Body of pancreas (tissue), 4 donors: ENCODE results near the gene DOCK3. TPM values are rescaled to one million over a fixed set of nuclear protein-coding genes. Genes with fewer than 3 reads are reported as not detected.
"Not testable (repeated sequence)": the region's sequence is repeated elsewhere in the genome, so short reads cannot be mapped to it uniquely, and the experiment has no call there.

ENCODE experiments used
- ATAC-seq: fragments of 150-250 bp; one replicate; pipeline ENCODE4 v1.9.1; 2016
- DNase-seq, 4 donors: peaks; one replicate each; pipeline ENCODE4 v3.0.0-alpha.2; 2019
- H3K27ac ChIP-seq, 4 donors: fragments of 200-600 bp; sonication (generic); 1 replicate in 3 of 4; 2 replicates in 1 of 4; pipeline versions ENCODE4 v1.5.1 to v1.6.1; 2016 to 2019; ENCODE audit warnings: mild to moderate bottlenecking in 1 of 4, mixed read lengths in 1 of 4, moderate library complexity in 1 of 4
- H3K27me3 ChIP-seq, 2 donors: fragments of 200-600 bp; sonication (generic); one replicate each; pipeline ENCODE4 v1.6.0; 2016; ENCODE audit warnings: mild to moderate bottlenecking in 1 of 2
- H3K36me3 ChIP-seq, 2 donors: fragments of 200-600 bp; sonication (generic); replicated peaks in 1 of 2; 2 replicates each; pipeline ENCODE4 v1.5.1; 2016; ENCODE audit warnings: low read depth in 2 of 2; ENCODE audit not compliant: insufficient read depth in 1 of 2
- H3K4me1 ChIP-seq: fragments of 200-600 bp; sonication (generic); one replicate; pipeline ENCODE4 v1.6.0; 2016
- H3K4me3 ChIP-seq, 2 donors: fragments of 200-600 bp; sonication (generic); 1 replicate in 1 of 2; 2 replicates in 1 of 2; pipeline ENCODE4 v1.5.1; 2016 to 2019
- H3K9me3 ChIP-seq, 3 donors: fragments of 200-600 bp; sonication (generic); 1 replicate in 2 of 3; 2 replicates in 1 of 3; pipeline ENCODE4 v1.5.1; 2016
- CTCF ChIP-seq, 7 experiments: fragments of 450-650 bp in 4 of 7; fragments of 200-600 bp in 3 of 7; sonication (generic) in 3 of 7; IDR thresholded peaks; one replicate each; pipeline ENCODE4 v1.5.1; 2016 to 2019; ENCODE audit warnings: antibody characterized with exemption in 7 of 7
- POLR2A ChIP-seq, 3 donors: fragments of 450-650 bp; IDR thresholded peaks; one replicate each; pipeline ENCODE4 v1.6.1; 2016; ENCODE audit warnings: antibody characterized with exemption in 3 of 3, mild to moderate bottlenecking in 2 of 3
- WGBS, 2 donors: methylation state at CpG; one replicate each; pipeline ENCODE4 v1.1.5; 2017; 5-methylcytosine and 5-hydroxymethylcytosine counted together
- intact Hi-C: fragments of 100-400 bp; cut with DNase I; formaldehyde crosslinking; loops from one replicate; pipeline ENCODE4 v1.15.1; 2023
- total RNA-seq, 2 donors: library from RNA; depleted of rRNA; stranded (reverse); fragments of >200 nt; gene quantifications; one replicate each; pipeline ENCODE4 v1.1.0, GENCODE V29; 2016

Gene DOCK3
- total RNA-seq, 2 donors from 2014 or later: 0.52 TPM; not detected in 1

- DNase-seq (no peak), ATAC-seq (no peak)
- Histone ChIP-seq H3K9me3 (no peaks in the 10 kb centered on the region), H3K4me3 (no peak overlapping the region), H3K27ac (no peak overlapping the region), H3K27me3 (no peaks in the 10 kb centered on the region), H3K4me1 (no peaks in the 10 kb centered on the region), H3K36me3 (no peaks in the 10 kb centered on the region)
- no peak for TF ChIP-seq POLR2A (IDR thresholded peaks at IDR 0.05)
- TF ChIP-seq CTCF (IDR thresholded peaks at IDR 0.05): no peak
- WGBS, 2 donors: 83 to 91% methylated on average over 5 of the region's 5 CpGs
- intact Hi-C loops: no loop called here
Measured at GRCh38 chr3:50819882-50820281, 145.2 kb downstream of the DOCK3 start.

GRCh38 chr3:50825841-50826240, 151.1 kb downstream of the DOCK3 start:
- Histone ChIP-seq H3K27ac (no peak overlapping the region), H3K4me1 (no peaks in the 10 kb centered on the region), H3K36me3 (no peaks in the 10 kb centered on the region), H3K27me3 (no peaks in the 10 kb centered on the region), H3K9me3 (no peaks in the 10 kb centered on the region), H3K4me3 (no peak overlapping the region)
- no peak for DNase-seq
- TF ChIP-seq CTCF (IDR thresholded peaks at IDR 0.05): no peak
- TF ChIP-seq POLR2A (IDR thresholded peaks at IDR 0.05): no peak
- ATAC-seq: no peak
- intact Hi-C loops: no loop called here
- WGBS, 2 donors: 22 to 33% methylated on average over 1 of the region's 1 CpG

- DNase-seq (no peak), ATAC-seq (no peak)
- no peak overlapping the region for H3K4me3 ChIP-seq
- H3K4me1 ChIP-seq: no peaks in the 10 kb centered on the region
- no peaks in the 10 kb centered on the region for H3K27me3 ChIP-seq
- H3K9me3 ChIP-seq: no peaks in the 10 kb centered on the region
- H3K36me3 ChIP-seq: no peaks in the 10 kb centered on the region
- intact Hi-C loops: no loop called here
- no peak overlapping the region for H3K27ac ChIP-seq
- WGBS, 2 donors: 59 to 75% methylated on average over 3 of the region's 3 CpGs
- TF ChIP-seq CTCF (IDR thresholded peaks at IDR 0.05) (no peak), POLR2A (IDR thresholded peaks at IDR 0.05) (no peak)
Measured at GRCh38 chr3:50830451-50830850, 155.7 kb downstream of the DOCK3 start.

- H3K36me3 ChIP-seq, DNase-seq, intact Hi-C loops, H3K27ac ChIP-seq, H3K9me3 ChIP-seq, ATAC-seq, H3K4me3 ChIP-seq, H3K4me1 ChIP-seq, H3K27me3 ChIP-seq: not testable (repeated sequence)
- 87 to 90% methylated on average over 2 of the region's 2 CpGs for WGBS, 2 donors
Measured at GRCh38 chr3:50831009-50831408, 156.3 kb downstream of the DOCK3 start.

- WGBS, 2 donors: 58 to 95% methylated on average over 1 of the region's 1 CpG
- no peak for ATAC-seq
Measured at GRCh38 chr3:50840983-50841489, 166.3 kb downstream of the DOCK3 start.

More at GRCh38 chr3:50840983-50841489, 166.3 kb downstream of the DOCK3 start:
- Histone ChIP-seq H3K27me3 (no peaks in the 10 kb centered on the region), H3K27ac (no peak overlapping the region), H3K4me3 (no peak overlapping the region), H3K4me1 (no peaks in the 10 kb centered on the region), H3K36me3 (no peaks in the 10 kb centered on the region), H3K9me3 (no peaks in the 10 kb centered on the region)
- intact Hi-C loops: no loop called here
- TF ChIP-seq POLR2A (IDR thresholded peaks at IDR 0.05) (no peak), CTCF (IDR thresholded peaks at IDR 0.05) (no peak)
- no peak for DNase-seq
